IMR-90 (cell line): ENCODE results near the gene OR5A2. TPM values are rescaled to one million over a fixed set of nuclear protein-coding genes. Genes with fewer than 3 reads are reported as not detected.

Experiments
- ATAC-seq: fragments of 200-7000 bp; cut with Tn5 transposase; 2 replicates; pipeline ENCODE4 v1.9.1; 2020; ENCODE audit warnings: low read depth, mild to moderate bottlenecking, moderate library complexity
- BruUV-seq: library from RNA; stranded (reverse); fragments of 400-500 nt; replicated peaks from 2 replicates; lab custom pipeline; 2021; lab: Mats Ljungman, UMichigan
- CTCF ChIA-PET: fragments of 300-600 bp; formaldehyde crosslinking; extraction: SDS; loops from one replicate; lab custom pipeline; 2021; ENCODE audit warnings: antibody characterized with exemption; lab: Yijun Ruan, JAX
- POLR2A ChIA-PET: fragments of 300-600 bp; sonication (Branson Sonifier 250); formaldehyde crosslinking; loops from one replicate; lab custom pipeline; 2022; ENCODE audit warnings: antibody characterized with exemption; ENCODE audit not compliant: unreplicated experiment; lab: Charles Lee
- DNase-seq: peaks from one replicate; pipeline ENCODE4 v3.0.0; 2013
- H2AFZ ChIP-seq: replicated peaks from 2 replicates; pipeline ENCODE3; 2013; ENCODE audit warnings: low read length, mild to moderate bottlenecking; ENCODE audit not compliant: poor library complexity
- H2AK5ac ChIP-seq: 2 replicates; pipeline ENCODE4 v1.6.1; 2013; ENCODE audit warnings: low read depth, low read length, inconsistent platforms
- H2AK9ac ChIP-seq: replicated peaks from 2 replicates; pipeline ENCODE3; 2013; ENCODE audit warnings: mild to moderate bottlenecking, low read depth, low read length, moderate library complexity; ENCODE audit not compliant: poor library complexity
- H2BK120ac ChIP-seq: 2 replicates; pipeline ENCODE4 v1.6.1; 2013; ENCODE audit warnings: low read depth, low read length, inconsistent platforms
- H2BK15ac ChIP-seq: 3 replicates; pipeline ENCODE4 v1.6.1; 2013; ENCODE audit warnings: low read depth, low read length, inconsistent platforms
- H2BK20ac ChIP-seq: 2 replicates; pipeline ENCODE4 v1.6.1; 2013; ENCODE audit warnings: low read depth, mild to moderate bottlenecking, inconsistent platforms, low read length, moderate library complexity
- H2BK5ac ChIP-seq: 2 replicates; pipeline ENCODE4 v1.6.1; 2013; ENCODE audit warnings: mild to moderate bottlenecking, low read depth, low read length, inconsistent platforms; ENCODE audit not compliant: poor library complexity, severe bottlenecking
- H3K14ac ChIP-seq: replicated peaks from 2 replicates; pipeline ENCODE4 v1.6.1; 2013; ENCODE audit warnings: low read depth, low read length, inconsistent platforms
- H3K18ac ChIP-seq: 2 replicates; pipeline ENCODE4 v1.6.1; 2013; ENCODE audit warnings: low read depth, low read length, control low read depth
- H3K23ac ChIP-seq: 2 replicates; pipeline ENCODE4 v1.6.1; 2013; ENCODE audit warnings: low read depth, low read length, inconsistent platforms
- H3K27ac ChIP-seq: 2 replicates; pipeline ENCODE4 v1.5.1; 2013; ENCODE audit warnings: mild to moderate bottlenecking, control low read depth, low read length; ENCODE audit not compliant: insufficient read depth
- H3K27me3 ChIP-seq: 2 replicates; pipeline ENCODE4 v1.6.1; 2013; ENCODE audit warnings: low read length; ENCODE audit not compliant: control insufficient read depth, insufficient read depth
- H3K36me3 ChIP-seq: 2 replicates; pipeline ENCODE4 v1.6.1; 2013; ENCODE audit warnings: low read length, mixed read lengths; ENCODE audit not compliant: control insufficient read depth, insufficient read depth
- H3K4ac ChIP-seq: 2 replicates; pipeline ENCODE4 v1.6.1; 2013; ENCODE audit warnings: low read depth, low read length, inconsistent platforms
- H3K4me1 ChIP-seq: 2 replicates; pipeline ENCODE4 v1.6.1; 2013; ENCODE audit warnings: low read length, mixed read lengths; ENCODE audit not compliant: control insufficient read depth, insufficient read depth
- H3K4me2 ChIP-seq: 2 replicates; pipeline ENCODE4 v1.6.1; 2013; ENCODE audit warnings: low read depth, mild to moderate bottlenecking, control low read depth, low read length, moderate library complexity
- H3K4me3 ChIP-seq: 2 replicates; pipeline ENCODE4 v1.5.1; 2013; ENCODE audit warnings: low read depth, mild to moderate bottlenecking, control low read depth, low read length, moderate library complexity; ENCODE audit not compliant: insufficient read depth
- H3K56ac ChIP-seq: 2 replicates; pipeline ENCODE4 v1.6.1; 2013; ENCODE audit warnings: low read length, inconsistent platforms; ENCODE audit not compliant: insufficient read depth; ENCODE audit errors: extremely low read depth
- H3K79me1 ChIP-seq, 2 experiments: 2 replicates each; pipeline ENCODE4 v1.6.1; 2013; ENCODE audit warnings: low read length in 2 of 2, inconsistent platforms in 1 of 2, low read depth in 1 of 2
- H3K9ac ChIP-seq: 2 replicates; pipeline ENCODE4 v1.6.1; 2013; ENCODE audit warnings: low read depth, low read length, control low read depth
- H3K9me1 ChIP-seq: 2 replicates; pipeline ENCODE4 v1.6.1; 2013; ENCODE audit warnings: low read length, inconsistent platforms; ENCODE audit not compliant: insufficient read depth
- H3K9me3 ChIP-seq: 2 replicates; pipeline ENCODE4 v1.6.1; 2013; ENCODE audit warnings: low read length; ENCODE audit not compliant: control insufficient read depth, insufficient read depth
- H4K20me1 ChIP-seq: 2 replicates; pipeline ENCODE4 v1.6.1; 2013; ENCODE audit warnings: low read length, inconsistent platforms; ENCODE audit not compliant: insufficient read depth
- H4K5ac ChIP-seq: 2 replicates; pipeline ENCODE4 v1.6.1; 2013; ENCODE audit warnings: mild to moderate bottlenecking, low read depth, low read length, control low read depth
- H4K8ac ChIP-seq, 2 experiments: 2 replicates each; pipeline ENCODE4 v1.6.1; 2013; ENCODE audit warnings: low read depth in 2 of 2, low read length in 2 of 2, control low read depth in 1 of 2, inconsistent platforms in 1 of 2
- H4K91ac ChIP-seq: 2 replicates; pipeline ENCODE4 v1.6.1; 2013; ENCODE audit warnings: low read depth, low read length, inconsistent platforms; ENCODE audit not compliant: insufficient read depth
- BHLHE40 ChIP-seq: fragments of 150-350 bp; IDR thresholded peaks from 2 replicates; pipeline ENCODE4 v1.6.1; 2016; ENCODE audit warnings: mild to moderate bottlenecking, low read depth, low read length
- CHD1 ChIP-seq: IDR thresholded peaks from 2 replicates; pipeline ENCODE4 v1.6.1; 2012; ENCODE audit warnings: low read depth, low read length, improper control_type of control experiment
- FOS ChIP-seq: fragments of 150-350 bp; IDR thresholded peaks from 2 replicates; pipeline ENCODE4 v1.6.1; 2016; ENCODE audit warnings: low read depth, low read length
- MAFK ChIP-seq: IDR thresholded peaks from 2 replicates; pipeline ENCODE4 v1.6.1; 2012; ENCODE audit warnings: low read depth, low read length, improper control_type of control experiment
- MAZ ChIP-seq: IDR thresholded peaks from 2 replicates; pipeline ENCODE4 v1.6.1; 2012; ENCODE audit warnings: low read depth, mild to moderate bottlenecking, low read length, improper control_type of control experiment, moderate library complexity, borderline replicate concordance
- MXI1 ChIP-seq: IDR thresholded peaks from 2 replicates; pipeline ENCODE4 v1.6.1; 2012; ENCODE audit warnings: low read depth, mild to moderate bottlenecking, low read length, moderate library complexity, borderline replicate concordance
- NFE2L2 ChIP-seq: fragments of 150-350 bp; IDR thresholded peaks from 2 replicates; pipeline ENCODE4 v1.6.1; 2016; ENCODE audit warnings: low read depth, mild to moderate bottlenecking, low read length
- RAD21 ChIP-seq: IDR thresholded peaks from 2 replicates; pipeline ENCODE4 v1.6.1; 2012; ENCODE audit warnings: low read length, improper control_type of control experiment
- RCOR1 ChIP-seq: IDR thresholded peaks from 2 replicates; pipeline ENCODE4 v1.6.1; 2012; ENCODE audit warnings: mild to moderate bottlenecking, low read length, improper control_type of control experiment; ENCODE audit not compliant: insufficient replicate concordance
- RFX5 ChIP-seq: IDR thresholded peaks from 2 replicates; pipeline ENCODE4 v1.8.0; 2012; ENCODE audit warnings: low read depth, mild to moderate bottlenecking, low read length, moderate library complexity
- SMC3 ChIP-seq: fragments of 150-350 bp; IDR thresholded peaks from 2 replicates; pipeline ENCODE4 v1.6.1; 2016; ENCODE audit warnings: low read depth, mild to moderate bottlenecking, antibody characterized with exemption, low read length, moderate library complexity
- WGBS, 2 experiments: methylation state at CpG; one replicate each; pipeline versions ENCODE4 v1.1.5 to v1.1.7; 2013; ENCODE audit warnings: missing lambda C conversion rate in 2 of 2; ENCODE audit not compliant: insufficient read length in 1 of 2; ENCODE audit errors: extremely low coverage in 2 of 2; 5-methylcytosine and 5-hydroxymethylcytosine counted together
- dilution Hi-C: fragments of 300-500 bp; cut with HindIII; formaldehyde crosslinking; loops from one replicate; pipeline ENCODE4 v1.14.3; 2018; ENCODE audit warnings: low sequenced_read_pairs; ENCODE audit not compliant: unreplicated experiment
- in situ Hi-C: fragments of 300-500 bp; cut with MboI; formaldehyde crosslinking; loops from 3 replicates; pipeline ENCODE4 v1.14.3; 2019; ENCODE audit warnings: low sequenced_read_pairs, inconsistent platforms, mixed read lengths
- intact Hi-C: fragments of 100-400 bp; cut with micrococcal nuclease; formaldehyde crosslinking; loops from 2 replicates; pipeline ENCODE4 v1.10.0; 2022
- polyA plus RNA-seq, 3 experiments: library from polyadenylated mRNA; depleted of rRNA; stranded (reverse); fragments of >200 nt; gene quantifications; 2 replicates each; pipeline ENCODE4 v1.2.3, GENCODE V29; 2012; ENCODE audit warnings: low replicate concordance in 1 of 3
- total RNA-seq: library from RNA; depleted of rRNA; stranded (reverse); fragments of >200 nt; gene quantifications from 2 replicates; pipeline ENCODE4 v1.2.3, GENCODE V29; 2012
- TF ChIP-seq, protein P1 (sequence below): fragments of 150-350 bp; IDR thresholded peaks from 2 replicates; pipeline ENCODE4 v1.6.1; 2016; ENCODE audit warnings: low read depth, mild to moderate bottlenecking, low read length, moderate library complexity, borderline replicate concordance
- TF ChIP-seq, protein P2 (sequence below): conservative IDR thresholded peaks from 2 replicates; pipeline ENCODE4 v1.5.1; 2012; ENCODE audit warnings: mild to moderate bottlenecking, low read depth, low read length, improper control_type of control experiment
- TF ChIP-seq, protein P3 (sequence below): fragments of 150-350 bp; IDR thresholded peaks from 2 replicates; pipeline ENCODE4 v1.6.1; 2017; ENCODE audit warnings: mild to moderate bottlenecking, antibody characterized with exemption, low read length, low read depth

The OR5A2 gene
- total and polyA plus RNA-seq, 2 of the 4 experiments (the other 2 are of a cell fraction): not detected

DNA sequence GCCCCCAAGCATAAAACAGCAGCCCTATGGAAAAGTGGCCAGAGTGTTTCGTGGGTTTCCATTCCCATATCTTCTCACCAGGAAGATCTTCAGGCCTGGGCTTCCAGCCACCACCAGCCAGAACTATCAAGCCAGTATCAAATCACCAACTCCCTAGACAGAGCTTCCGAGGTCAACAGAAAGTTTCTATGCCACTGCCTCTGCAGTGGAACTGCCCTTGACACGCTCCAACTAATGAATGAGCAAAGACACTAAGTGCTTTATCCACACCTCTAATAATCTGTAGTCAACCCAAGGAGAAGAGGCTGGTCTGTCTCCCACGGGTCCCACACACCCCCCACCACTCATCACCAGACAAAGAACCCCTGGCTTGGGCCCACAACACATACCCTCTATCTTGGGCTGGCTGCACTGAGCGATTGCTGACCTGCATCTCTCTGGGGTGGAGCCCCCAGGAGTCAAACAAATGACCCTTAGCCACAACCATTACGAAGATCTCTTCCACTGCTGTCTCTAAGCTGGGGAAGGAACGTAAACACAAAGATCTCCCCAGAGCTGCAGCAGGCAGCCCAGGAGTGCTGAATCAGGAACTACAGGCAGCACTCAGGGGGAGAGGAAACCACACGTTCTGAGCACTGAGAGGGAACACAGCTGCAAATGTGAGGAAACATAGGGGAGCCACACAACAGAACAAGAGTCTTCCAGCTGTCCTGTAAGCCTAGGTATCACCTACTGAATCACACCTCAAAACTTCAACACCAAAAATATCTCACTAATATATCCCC lies 57.8 kb downstream of the OR5A2 start:
- Histone ChIP-seq H3K4ac (no peak overlapping the region), H2AK5ac (no peak overlapping the region), H3K4me3 (no peak overlapping the region), H4K5ac (no peak overlapping the region), H4K20me1 (no peaks in the 10 kb centered on the region), H3K56ac (no peak overlapping the region), H3K18ac (no peak overlapping the region), H3K27ac (no peak overlapping the region), H3K79me1 (no peaks in the 10 kb centered on the region), H2BK120ac (no peak overlapping the region), H2AFZ (no peak overlapping the region), H3K36me3 (no peaks in the 10 kb centered on the region), H3K23ac (no peak overlapping the region), H3K14ac (no peak overlapping the region), H4K8ac (no peak overlapping the region), H3K9me1 (no peaks in the 10 kb centered on the region), H3K9ac (no peak overlapping the region), H3K27me3 (no peaks in the 10 kb centered on the region), H3K4me1 (no peaks in the 10 kb centered on the region), H4K91ac (no peak overlapping the region), H2AK9ac (no peak overlapping the region), H2BK5ac (no peak overlapping the region), H3K9me3 (no peaks in the 10 kb centered on the region), H3K4me2 (no peak overlapping the region), H2BK15ac (no peak overlapping the region), H2BK20ac (no peak overlapping the region)
- no TSS peak for BruUV-seq
- 0% methylated on average over 3 of the region's 8 CpGs; no CpG with 5 or more reads in 1 of the 2 experiments for WGBS, 2 experiments
- DNase-seq (no peak), ATAC-seq (no peak)
- in situ Hi-C loops (no loop called here), intact Hi-C loops (no loop called here), dilution Hi-C loops (no loop called here)
- POLR2A ChIA-PET: no interaction called here
- TF ChIP-seq, protein P1, sequence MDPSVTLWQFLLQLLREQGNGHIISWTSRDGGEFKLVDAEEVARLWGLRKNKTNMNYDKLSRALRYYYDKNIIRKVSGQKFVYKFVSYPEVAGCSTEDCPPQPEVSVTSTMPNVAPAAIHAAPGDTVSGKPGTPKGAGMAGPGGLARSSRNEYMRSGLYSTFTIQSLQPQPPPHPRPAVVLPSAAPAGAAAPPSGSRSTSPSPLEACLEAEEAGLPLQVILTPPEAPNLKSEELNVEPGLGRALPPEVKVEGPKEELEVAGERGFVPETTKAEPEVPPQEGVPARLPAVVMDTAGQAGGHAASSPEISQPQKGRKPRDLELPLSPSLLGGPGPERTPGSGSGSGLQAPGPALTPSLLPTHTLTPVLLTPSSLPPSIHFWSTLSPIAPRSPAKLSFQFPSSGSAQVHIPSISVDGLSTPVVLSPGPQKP: no peak
- TF ChIP-seq NFE2L2 (no peak), MAZ (no peak), RFX5 (no peak), SMC3 (no peak), MAFK (no peak), FOS (no peak), RAD21 (no peak), BHLHE40 (no peak), MXI1 (no peak), CHD1 (no peak), RCOR1 (no peak)
- TF ChIP-seq, protein P2, sequence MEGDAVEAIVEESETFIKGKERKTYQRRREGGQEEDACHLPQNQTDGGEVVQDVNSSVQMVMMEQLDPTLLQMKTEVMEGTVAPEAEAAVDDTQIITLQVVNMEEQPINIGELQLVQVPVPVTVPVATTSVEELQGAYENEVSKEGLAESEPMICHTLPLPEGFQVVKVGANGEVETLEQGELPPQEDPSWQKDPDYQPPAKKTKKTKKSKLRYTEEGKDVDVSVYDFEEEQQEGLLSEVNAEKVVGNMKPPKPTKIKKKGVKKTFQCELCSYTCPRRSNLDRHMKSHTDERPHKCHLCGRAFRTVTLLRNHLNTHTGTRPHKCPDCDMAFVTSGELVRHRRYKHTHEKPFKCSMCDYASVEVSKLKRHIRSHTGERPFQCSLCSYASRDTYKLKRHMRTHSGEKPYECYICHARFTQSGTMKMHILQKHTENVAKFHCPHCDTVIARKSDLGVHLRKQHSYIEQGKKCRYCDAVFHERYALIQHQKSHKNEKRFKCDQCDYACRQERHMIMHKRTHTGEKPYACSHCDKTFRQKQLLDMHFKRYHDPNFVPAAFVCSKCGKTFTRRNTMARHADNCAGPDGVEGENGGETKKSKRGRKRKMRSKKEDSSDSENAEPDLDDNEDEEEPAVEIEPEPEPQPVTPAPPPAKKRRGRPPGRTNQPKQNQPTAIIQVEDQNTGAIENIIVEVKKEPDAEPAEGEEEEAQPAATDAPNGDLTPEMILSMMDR: no peak
- TF ChIP-seq, protein P3, sequence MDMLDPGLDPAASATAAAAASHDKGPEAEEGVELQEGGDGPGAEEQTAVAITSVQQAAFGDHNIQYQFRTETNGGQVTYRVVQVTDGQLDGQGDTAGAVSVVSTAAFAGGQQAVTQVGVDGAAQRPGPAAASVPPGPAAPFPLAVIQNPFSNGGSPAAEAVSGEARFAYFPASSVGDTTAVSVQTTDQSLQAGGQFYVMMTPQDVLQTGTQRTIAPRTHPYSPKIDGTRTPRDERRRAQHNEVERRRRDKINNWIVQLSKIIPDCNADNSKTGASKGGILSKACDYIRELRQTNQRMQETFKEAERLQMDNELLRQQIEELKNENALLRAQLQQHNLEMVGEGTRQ: no peak
- CTCF ChIA-PET: interaction anchor here (0.6 kb wide), 1 partner anchor 310 kb away, joined by 3 read pairs; no protein-coding TSS in a partner anchor
